Fibroblast of skin of left biceps (primary cell): ENCODE measurements around the gene TNFRSF18.

ENCODE experiments used
- DNase-seq, 2 experiments: peaks; one replicate each; pipeline ENCODE4 v3.0.0-alpha.2; 2013; ENCODE audit warnings: low read depth in 2 of 2

Gene TNFRSF18

GRCh38 chr1:1228596-1229321 is 22.4 kb upstream of the TNFRSF18 start:
- DNase-seq = no peak

- no peak for DNase-seq
Measured at GRCh38 chr1:1228187-1228586, 21.8 kb upstream of the TNFRSF18 start.

- no peak for DNase-seq
Measured at GRCh38 chr1:1227386-1227785, 21.0 kb upstream of the TNFRSF18 start.

- DNase-seq = no peak
Measured at GRCh38 chr1:1226566-1227362, 20.4 kb upstream of the TNFRSF18 start.

- no peak for DNase-seq
Measured at GRCh38 chr1:1225913-1226312, 19.5 kb upstream of the TNFRSF18 start.

- no peak for DNase-seq
Measured at GRCh38 chr1:1225238-1225845, 18.9 kb upstream of the TNFRSF18 start.

- DNase-seq = no peak
Measured at GRCh38 chr1:1223891-1224290, 17.5 kb upstream of the TNFRSF18 start.

- DNase-seq = no peak
Measured at GRCh38 chr1:1223321-1223720, 16.9 kb upstream of the TNFRSF18 start.

- no peak for DNase-seq
Measured at GRCh38 chr1:1222575-1223225, 16.3 kb upstream of the TNFRSF18 start.

GRCh38 chr1:1221887-1222574 is 15.6 kb upstream of the TNFRSF18 start:
- no peak for DNase-seq

- no peak for DNase-seq
Measured at GRCh38 chr1:1220197-1220596, 13.8 kb upstream of the TNFRSF18 start.

GRCh38 chr1:1219341-1219740 is 12.9 kb upstream of the TNFRSF18 start:
- no peak for DNase-seq

GRCh38 chr1:1218524-1219200 is 12.3 kb upstream of the TNFRSF18 start:
- DNase-seq = no peak

GRCh38 chr1:1217621-1218523 is 11.5 kb upstream of the TNFRSF18 start:
- DNase-seq = no peak

- DNase-seq = no peak
Measured at GRCh38 chr1:1216770-1217620, 10.6 kb upstream of the TNFRSF18 start.

GRCh38 chr1:1215881-1216605 is 9.7 kb upstream of the TNFRSF18 start:
- no peak for DNase-seq

GRCh38 chr1:1215080-1215676 is 8.8 kb upstream of the TNFRSF18 start:
- no peak for DNase-seq
